COLO668 (cell line): Measurements from ENCODE around the gene ASPSCR1.

Experiments used
- DNase-seq: peaks from one replicate; lab custom pipeline; 2025; ENCODE audit not compliant: unreplicated experiment; lab: John Stamatoyannopoulos, UW

The ASPSCR1 gene

GRCh38 chr17:82051776-82052637, 74.6 kb downstream of the ASPSCR1 start, which contains the start of the genes GPS1 and RFNG:
Gene GPS1 (plus strand): TSS chr17:82051898. CDS start chr17:82051932, 34 bp downstream.
Gene RFNG (minus strand): TSS chr17:82051811. CDS start chr17:82051766, 45 bp downstream.
- peak; percentile 80 for DNase-seq

GRCh38 chr17:82052638-82053059, 75.2 kb downstream of the ASPSCR1 start:
- no peak for DNase-seq

GRCh38 chr17:82053130-82053529, 75.7 kb downstream of the ASPSCR1 start:
- DNase-seq = no peak

GRCh38 chr17:82053556-82054263, 76.3 kb downstream of the ASPSCR1 start:
- DNase-seq = no peak

- DNase-seq = no peak
These were observed 77.1 kb downstream of the ASPSCR1 start for GRCh38 chr17:82054351-82055022.

GRCh38 chr17:82055023-82055964, 77.9 kb downstream of the ASPSCR1 start:
- DNase-seq = no peak

- DNase-seq = no peak
These were observed 78.7 kb downstream of the ASPSCR1 start for GRCh38 chr17:82055965-82056728.

- DNase-seq = no peak
These were observed 79.5 kb downstream of the ASPSCR1 start for GRCh38 chr17:82056729-82057621.

GRCh38 chr17:82058230-82058854, 80.9 kb downstream of the ASPSCR1 start:
- DNase-seq = no peak

- no peak for DNase-seq
These were observed 81.4 kb downstream of the ASPSCR1 start for GRCh38 chr17:82058855-82059249.

GRCh38 chr17:82059272-82060000, 82.0 kb downstream of the ASPSCR1 start:
- DNase-seq = no peak

- DNase-seq = no peak
These were observed 82.6 kb downstream of the ASPSCR1 start for GRCh38 chr17:82060001-82060380.

- no peak for DNase-seq
These were observed 83.2 kb downstream of the ASPSCR1 start for GRCh38 chr17:82060614-82061013.

GRCh38 chr17:82061047-82061925, 83.9 kb downstream of the ASPSCR1 start:
- DNase-seq = no peak

GRCh38 chr17:82062076-82062983, 84.9 kb downstream of the ASPSCR1 start:
- no peak for DNase-seq

GRCh38 chr17:82062984-82063368, 85.5 kb downstream of the ASPSCR1 start:
- no peak for DNase-seq
